NB4 (cell line): ENCODE measurements around the gene PKDCC.

Experiments
- DNase-seq: peaks from one replicate; pipeline ENCODE4 v3.0.0; 2010; ENCODE audit warnings: low read depth
- H3K4me3 ChIP-seq: one replicate; pipeline ENCODE4 v1.5.1; 2011; ENCODE audit warnings: mild to moderate bottlenecking, low read depth, low read length, moderate library complexity
- CTCF ChIP-seq: IDR thresholded peaks from one replicate; pipeline ENCODE4 v1.5.1; 2012; ENCODE audit warnings: low read depth, low read length
- MAX ChIP-seq: IDR thresholded peaks from 2 replicates; pipeline ENCODE4 v1.6.1; 2011; ENCODE audit warnings: low read depth, low read length
- MYC ChIP-seq: IDR thresholded peaks from 2 replicates; pipeline ENCODE4 v1.6.1; 2011; ENCODE audit warnings: low read depth, low read length
- POLR2A ChIP-seq: IDR thresholded peaks from 2 replicates; pipeline ENCODE4 v1.6.1; 2011; ENCODE audit warnings: mild to moderate bottlenecking; ENCODE audit not compliant: insufficient read length; ENCODE audit errors: extremely low read depth

The PKDCC gene

GRCh38 chr2:42054714-42055430 lies 7.1 kb downstream of the PKDCC start:
- no peak for DNase-seq

GRCh38 chr2:42055573-42056514 lies 8.0 kb downstream of the PKDCC start:
- no peak for TF ChIP-seq MAX
- TF ChIP-seq CTCF = no peak
- no peak for TF ChIP-seq MYC
- TF ChIP-seq POLR2A = no peak
- no peak overlapping the region for H3K4me3 ChIP-seq
- DNase-seq = no peak

More at GRCh38 chr2:42054714-42055430, 7.1 kb downstream of the PKDCC start:
- TF ChIP-seq POLR2A = no peak
- no peak for TF ChIP-seq MYC
- TF ChIP-seq MAX = no peak
- TF ChIP-seq CTCF = no peak
- H3K4me3 ChIP-seq = no peak overlapping the region

GRCh38 chr2:42057159-42057901 lies 9.5 kb downstream of the PKDCC start:
- TF ChIP-seq CTCF (no peak), MAX (no peak), MYC (no peak), POLR2A (no peak)
- DNase-seq = no peak
- no peak overlapping the region for H3K4me3 ChIP-seq

- no peak overlapping the region for H3K4me3 ChIP-seq
- TF ChIP-seq MAX = no peak
- no peak for DNase-seq
These were observed 10.2 kb downstream of the PKDCC start for GRCh38 chr2:42057902-42058450.

- no peak for TF ChIP-seq MAX
- TF ChIP-seq CTCF = no peak
- no peak for TF ChIP-seq MYC
- no peak for TF ChIP-seq POLR2A
- no peak for DNase-seq
- H3K4me3 ChIP-seq = no peak overlapping the region
These were observed 11.6 kb downstream of the PKDCC start for GRCh38 chr2:42059261-42059898.
